GM19324 (cell line): Measurements from ENCODE around the gene RAP1GDS1.
"Not testable (repeated sequence)": the region's sequence is repeated elsewhere in the genome, so short reads cannot be mapped to it uniquely, and the experiment has no call there.

Experiments
- ATAC-seq: cut with Tn5 transposase; IDR thresholded peaks from one replicate; pipeline ENCODE4 v1.9.1; 2021; ENCODE audit warnings: mild to moderate bottlenecking, moderate library complexity; ENCODE audit not compliant: unreplicated experiment, low FRiP score

The RAP1GDS1 gene

DNA sequence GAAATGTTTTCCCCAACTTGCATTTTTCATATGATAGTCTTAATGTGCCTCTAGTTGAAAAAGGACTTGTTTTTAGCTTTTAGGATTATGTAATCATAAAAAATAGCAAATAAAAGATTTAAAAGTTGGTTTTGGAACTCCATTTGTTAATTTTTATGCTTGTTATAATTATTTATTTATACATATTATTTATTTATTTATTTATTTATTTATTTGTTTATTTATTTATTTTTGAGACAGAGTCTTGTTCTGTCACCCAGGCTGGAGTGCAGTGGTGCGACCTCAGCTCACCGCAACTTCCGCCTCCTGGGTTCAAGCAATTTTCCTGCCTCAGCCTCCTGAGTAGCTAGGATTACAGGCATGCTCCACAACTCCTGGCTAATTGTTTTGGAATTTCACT, 159.0 kb downstream of the RAP1GDS1 start:
- not testable (repeated sequence) for ATAC-seq

DNA sequence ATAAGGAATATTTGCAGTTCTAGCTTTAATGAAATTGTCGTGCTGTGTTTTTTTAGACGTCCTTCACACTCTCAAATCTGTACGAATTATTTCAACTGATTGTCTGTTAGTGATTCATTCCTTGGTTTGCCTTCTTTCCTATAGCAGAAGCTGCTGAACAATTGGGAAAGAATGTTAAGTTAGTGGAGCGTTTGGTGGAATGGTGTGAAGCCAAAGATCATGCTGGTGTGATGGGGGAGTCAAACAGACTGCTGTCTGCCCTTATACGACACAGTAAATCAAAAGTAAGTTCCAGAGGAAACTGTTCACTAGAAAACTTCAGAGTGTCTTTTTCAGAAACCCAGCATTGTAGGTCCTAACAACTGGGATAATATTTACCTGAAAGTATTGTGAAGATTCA, 159.9 kb downstream of the RAP1GDS1 start:
- ATAC-seq: no peak

DNA sequence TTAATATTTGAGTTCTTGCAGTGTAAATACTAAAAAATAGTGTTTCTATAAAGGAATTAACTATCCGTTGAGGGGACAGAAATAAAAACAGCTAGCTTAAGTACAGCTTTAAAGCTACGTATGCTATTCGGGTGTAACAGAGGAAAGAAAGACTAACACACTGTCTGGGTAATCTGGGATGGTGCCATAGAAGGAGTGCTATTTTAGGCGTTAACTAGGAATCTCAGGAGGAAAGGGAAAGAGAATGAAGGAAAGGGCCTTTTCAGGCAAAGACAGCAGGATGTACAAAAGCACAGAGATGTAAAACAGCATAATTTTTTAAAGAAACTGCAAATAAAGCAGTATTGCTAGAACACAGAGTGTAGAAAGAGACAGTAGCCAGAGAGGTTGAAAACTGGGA, 161.8 kb downstream of the RAP1GDS1 start:
- no peak for ATAC-seq

DNA sequence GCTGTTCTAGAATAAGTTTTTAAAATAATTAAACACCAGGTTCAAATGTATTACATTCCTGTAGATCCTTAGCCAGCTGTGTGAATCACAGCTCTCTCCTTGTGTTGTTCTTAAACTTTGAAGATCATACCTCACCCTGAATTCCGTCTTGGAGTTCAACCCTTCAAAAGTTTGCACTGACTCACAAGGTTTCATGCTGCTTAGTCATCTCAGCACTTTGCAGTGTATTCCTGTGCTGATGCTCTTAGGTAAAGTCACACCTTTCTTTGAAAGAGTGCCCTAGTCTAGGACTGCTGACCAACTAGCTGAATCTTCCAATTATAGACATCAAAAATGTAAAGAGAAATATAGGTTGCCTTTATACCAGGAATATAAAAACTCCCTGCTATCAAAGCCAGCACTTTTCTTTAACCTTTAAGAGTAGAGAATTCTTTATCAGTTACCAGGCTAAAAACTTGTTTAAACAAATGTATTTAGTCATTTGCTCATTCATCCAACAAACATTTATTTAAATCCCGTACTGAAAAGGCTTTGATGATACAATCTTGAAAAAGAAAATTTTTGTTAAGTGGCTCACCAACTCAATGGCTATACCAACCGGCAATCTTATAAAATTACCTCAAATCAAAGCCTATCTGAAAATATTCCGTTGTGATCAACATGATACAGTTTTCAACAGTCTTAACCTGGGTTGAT, 169.7 kb downstream of the RAP1GDS1 start:
- no peak for ATAC-seq

DNA sequence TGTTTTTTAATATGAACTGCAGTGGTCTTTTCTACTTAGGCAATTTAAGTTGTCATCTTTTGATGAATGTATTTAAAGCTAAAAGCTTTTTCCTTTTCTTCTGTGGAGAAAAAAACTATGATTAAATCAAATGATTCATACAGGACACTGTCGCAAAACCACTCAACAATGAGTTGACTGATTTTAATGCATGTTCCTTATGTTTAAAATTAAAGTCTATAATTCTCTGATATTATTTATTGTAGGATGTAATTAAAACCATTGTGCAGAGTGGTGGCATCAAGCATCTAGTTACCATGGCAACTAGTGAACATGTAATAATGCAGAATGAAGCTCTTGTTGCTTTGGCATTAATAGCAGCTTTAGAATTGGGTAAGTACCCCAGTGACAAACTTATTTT, 172.5 kb downstream of the RAP1GDS1 start:
- no peak for ATAC-seq

DNA sequence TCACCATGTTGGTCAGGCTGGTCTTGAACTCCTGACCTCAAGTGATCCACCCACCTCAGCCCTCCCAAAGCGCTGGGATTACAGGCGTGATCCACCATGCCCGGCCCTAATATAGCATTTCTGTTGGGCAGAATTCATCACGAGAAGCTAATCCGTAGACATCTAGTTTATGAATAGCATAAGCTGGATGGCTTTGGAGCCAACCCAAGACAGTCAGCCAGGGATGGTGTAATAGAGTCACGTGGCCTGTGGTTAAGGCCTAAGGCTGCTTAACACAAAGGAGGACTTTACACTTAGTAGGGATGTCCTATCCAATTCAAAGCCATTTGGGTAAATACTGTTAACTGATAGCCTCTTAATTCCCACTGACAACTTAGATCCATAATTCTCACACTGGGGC, 173.6 kb downstream of the RAP1GDS1 start:
- ATAC-seq: no peak

DNA sequence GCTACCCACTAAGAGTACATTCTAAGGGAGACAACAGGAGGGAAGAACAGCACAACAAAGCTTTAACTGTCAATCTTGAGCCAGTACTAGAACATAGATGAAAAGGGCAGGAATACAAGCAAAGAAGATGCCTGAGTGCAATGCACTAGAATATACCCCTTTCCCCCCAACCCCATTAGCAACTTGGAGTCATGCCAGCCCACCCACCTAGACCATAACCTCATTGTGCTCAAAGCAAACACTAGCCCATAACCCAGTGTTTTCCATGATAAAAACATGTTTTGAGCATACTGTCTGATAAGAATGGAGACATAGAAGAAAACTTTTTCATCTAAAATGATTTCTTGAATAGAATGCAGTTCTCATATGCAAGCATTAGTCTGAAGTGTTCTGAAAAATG, 183.2 kb downstream of the RAP1GDS1 start:
- ATAC-seq: no peak

DNA sequence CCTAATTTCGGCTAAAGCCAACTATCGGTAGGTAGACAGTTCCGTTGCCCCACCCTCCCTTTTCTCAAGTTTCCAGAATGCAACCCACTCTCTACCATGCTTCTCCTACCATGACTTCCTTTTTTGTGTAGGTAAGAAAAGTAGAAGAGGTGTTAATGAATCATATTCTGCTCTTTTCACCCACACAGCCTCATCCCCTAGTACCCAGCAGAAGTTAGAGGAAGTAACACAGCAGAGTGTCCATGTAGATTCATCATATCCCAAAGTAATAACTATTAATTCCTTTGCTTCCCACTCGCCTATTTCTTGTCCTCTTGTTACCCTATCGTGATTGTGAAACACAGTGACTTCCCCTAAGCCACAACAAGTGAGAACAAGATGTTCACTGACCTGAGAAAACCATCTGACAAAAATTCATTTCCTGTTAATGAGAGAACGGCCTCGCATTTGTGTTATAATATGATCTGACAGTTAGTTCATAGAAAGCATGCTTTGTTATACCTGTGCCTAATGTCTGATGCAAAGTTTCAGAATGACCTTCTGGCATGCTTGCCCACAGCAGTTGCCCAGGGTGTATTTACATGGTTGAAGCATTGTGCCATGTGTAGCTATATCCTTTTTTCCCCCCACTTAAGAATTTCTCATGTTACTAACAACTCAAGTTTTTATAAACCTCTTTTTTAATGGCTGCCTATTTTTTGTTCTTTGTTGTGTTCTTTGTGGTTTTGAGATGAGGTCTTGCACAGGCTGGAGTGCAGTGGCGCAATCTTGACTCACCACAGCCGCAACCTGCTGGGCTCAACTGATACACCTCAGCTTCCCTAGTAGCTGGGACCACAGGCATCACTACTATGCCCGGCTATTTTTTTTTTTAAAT, 185.6 kb downstream of the RAP1GDS1 start:
- ATAC-seq: peak; percentile 60

DNA sequence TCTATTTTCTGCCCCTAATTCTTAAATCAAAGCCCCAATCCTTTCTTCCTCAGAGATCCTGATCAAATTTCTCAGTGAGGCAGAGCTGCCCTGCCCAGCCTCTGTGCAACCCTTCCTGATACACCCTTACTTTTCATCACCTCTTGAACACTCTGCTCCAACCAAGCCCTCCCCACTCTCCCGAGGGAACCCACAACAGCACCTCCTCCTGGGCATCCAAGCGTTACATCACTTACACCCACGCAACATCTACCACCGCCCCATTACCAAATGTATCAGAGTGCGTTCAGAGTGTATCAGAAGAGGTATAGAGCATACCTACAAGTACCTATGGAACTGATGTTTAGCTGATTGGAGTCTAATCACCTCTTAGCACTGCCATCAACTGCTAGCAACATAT, 186.5 kb downstream of the RAP1GDS1 start:
- no peak for ATAC-seq

DNA sequence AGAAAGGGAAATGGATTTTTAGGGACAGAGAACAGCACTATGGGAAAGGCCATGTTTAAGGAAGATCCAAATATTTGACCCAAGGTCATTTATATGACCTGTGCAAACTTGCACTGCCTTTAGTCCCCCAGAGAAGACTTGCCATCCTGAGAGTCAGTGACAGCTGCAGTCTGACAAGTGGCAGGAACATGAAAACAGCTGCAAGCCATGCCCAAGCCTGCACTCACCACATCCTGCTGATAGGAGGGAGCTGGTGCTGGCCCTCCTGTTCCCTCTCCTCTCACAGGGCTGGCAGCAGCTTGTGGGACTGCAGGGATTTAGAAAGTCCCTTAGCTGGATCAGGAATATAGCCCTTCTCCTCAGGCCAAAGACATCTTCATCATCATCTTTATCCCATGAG, 187.7 kb downstream of the RAP1GDS1 start:
- no peak for ATAC-seq

DNA sequence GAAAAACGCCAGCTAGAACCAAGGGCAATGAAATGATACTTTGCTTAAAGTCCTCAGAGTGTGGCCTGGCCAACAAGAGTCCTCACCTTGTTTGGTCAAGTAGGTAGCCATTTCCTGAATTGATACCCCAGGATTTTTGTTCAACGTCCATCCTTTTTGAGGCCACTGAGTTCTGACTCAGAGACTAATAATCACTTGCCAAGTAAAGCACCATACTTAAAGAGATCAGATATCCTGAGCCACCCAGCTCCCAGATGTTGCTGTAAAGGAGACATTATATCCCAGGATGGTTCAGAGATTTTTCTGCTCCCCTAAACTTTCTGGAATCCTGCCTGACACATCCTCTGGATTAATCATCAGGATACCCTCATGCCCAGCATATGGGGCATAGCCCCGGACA, 190.9 kb downstream of the RAP1GDS1 start:
- no peak for ATAC-seq

DNA sequence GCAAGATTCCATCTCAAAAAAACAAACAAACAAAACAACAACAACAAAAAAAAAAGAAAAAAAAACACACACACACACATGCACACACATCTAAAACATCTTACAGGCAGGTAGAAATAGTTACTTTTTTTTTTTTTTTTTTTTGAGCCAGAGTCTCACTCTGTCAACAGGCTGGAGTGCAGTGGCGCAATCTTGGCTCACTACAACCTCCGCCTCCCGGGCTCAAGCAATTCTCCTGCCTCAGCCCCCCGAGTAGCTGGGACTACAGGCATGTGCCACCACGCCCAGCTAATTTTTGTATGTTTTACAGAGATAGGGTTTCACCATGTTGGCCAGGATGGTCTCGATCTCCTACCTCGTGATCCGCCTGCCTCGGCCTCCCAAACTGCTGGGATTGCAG, 196.2 kb downstream of the RAP1GDS1 start:
- not testable (repeated sequence) for ATAC-seq

DNA sequence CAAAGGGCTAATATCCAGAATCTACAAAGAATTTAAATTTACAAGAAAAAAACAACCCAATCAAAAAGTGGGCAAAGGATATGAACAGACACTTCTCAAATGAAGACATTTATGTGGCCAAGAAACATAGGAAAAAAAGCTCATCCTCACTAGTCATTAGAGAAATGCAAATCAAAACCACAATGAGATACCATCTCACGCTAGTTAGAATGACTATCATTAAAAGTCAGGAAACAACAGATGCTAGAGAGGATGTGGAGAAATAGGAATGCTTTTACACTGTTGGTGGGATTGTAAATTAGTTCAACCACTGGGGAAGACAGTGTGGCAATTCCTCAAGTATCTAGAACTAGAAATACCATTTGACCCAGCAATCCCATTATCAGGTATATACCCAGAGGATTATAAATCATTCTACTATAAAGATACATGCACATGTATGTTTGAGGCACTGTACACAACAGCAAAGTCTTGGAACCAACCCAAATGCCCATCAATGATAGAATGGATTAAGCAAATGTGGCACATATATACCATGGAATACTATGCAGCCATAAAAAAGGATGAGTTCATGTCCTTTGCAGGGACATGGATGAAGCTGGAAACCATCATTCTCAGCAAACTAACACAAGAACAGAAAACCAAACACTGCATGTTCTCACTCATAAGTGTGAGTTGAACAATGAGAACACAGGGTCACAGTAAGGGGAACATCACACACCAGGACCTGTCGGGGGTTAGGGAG, 200.1 kb downstream of the RAP1GDS1 start:
- ATAC-seq: not testable (repeated sequence)

DNA sequence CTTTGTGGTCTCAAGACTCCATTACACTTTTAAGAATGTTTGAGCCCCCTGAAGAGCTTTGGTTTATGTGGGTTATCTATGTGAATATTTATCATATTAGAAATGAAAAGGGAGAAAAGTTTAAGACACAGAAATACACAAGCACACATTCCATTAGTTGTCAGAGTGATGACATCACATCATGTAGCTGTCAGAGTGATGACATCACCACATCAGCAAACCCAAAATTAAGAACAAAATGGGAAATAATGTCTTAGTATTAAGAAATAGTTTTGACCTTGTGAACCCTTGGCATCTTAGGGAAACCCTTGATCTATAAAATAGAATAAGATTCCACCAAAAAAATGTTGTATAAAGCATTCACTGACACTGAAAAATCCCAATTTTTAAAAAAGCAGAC, 201.3 kb downstream of the RAP1GDS1 start:
- ATAC-seq: no peak

DNA sequence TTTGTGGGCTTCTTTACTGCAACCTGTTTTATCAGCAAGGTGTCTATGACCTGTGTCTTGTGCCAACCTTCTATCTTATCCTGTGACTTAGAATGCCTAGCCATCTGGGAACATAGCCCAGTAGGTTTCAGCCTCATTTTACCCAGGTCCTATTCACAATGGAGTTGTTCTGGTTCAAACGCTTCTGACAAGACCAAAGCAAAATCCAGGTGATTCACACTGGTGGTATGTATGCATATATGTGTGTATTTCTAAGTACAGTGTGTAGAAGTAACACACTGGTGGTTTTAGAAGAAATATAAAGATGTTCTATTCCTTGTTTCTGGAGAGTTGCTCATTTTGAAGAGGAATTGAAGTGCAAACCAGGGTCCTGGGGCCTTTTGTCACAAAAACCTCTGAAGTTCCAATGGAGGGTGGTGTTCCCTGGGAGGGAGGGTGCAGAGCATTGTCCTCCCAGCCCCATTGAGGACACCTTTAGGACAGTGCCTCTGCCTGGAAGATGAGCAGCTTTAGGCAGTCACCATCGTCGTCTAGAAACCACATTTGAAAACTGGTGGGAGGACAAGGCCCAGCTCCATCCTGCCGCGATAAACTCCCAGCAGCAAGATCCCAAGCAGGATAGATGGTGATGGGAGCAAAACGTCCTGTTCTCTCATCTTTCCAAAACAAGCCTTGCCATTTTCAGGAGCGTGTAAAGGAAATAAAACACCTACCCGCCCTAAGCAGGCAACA, 205.8 kb downstream of the RAP1GDS1 start:
- ATAC-seq: peak; percentile 15

DNA sequence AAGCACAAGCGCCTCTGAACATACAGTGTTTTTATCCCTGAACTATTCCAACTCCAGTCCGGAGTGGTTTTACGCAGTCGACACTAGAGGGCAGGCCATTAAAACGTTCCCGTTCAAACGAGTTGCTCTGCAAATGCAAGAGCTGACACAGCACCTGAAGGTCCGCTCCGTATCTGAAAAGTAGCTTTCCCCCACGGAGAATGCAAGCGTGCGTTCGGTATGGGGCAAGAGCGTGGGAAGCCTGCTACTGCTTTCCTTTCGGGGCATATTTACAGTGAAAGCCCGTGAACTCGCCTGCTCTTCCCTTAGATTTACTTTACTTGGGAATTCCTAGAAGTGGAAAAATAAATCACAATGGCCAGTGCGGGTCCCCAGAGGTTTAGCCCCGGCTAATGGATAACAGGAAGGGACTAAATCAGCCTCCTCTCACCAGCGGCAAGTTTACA, 206.5 kb downstream of the RAP1GDS1 start:
- peak; percentile 90 for ATAC-seq

DNA sequence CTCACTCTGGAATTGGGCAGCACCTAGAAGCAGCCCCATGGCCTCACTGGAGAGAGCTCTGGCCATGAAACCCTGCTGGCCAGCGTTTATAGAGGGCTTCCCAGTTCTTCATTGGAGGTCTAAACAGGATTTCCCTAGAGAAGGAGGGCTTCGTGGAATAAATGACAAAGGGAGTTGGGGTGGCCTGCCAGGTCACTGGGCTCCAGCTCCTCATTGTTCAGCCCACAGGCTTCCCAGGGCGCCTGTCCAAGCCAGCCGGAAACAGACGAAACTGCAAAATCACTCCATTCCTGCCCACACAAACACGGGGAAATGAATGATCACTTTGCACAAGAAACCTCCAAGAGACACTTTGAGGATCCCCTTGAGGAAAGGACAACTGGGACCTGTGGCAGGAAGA, 207.5 kb downstream of the RAP1GDS1 start:
- no peak for ATAC-seq

DNA sequence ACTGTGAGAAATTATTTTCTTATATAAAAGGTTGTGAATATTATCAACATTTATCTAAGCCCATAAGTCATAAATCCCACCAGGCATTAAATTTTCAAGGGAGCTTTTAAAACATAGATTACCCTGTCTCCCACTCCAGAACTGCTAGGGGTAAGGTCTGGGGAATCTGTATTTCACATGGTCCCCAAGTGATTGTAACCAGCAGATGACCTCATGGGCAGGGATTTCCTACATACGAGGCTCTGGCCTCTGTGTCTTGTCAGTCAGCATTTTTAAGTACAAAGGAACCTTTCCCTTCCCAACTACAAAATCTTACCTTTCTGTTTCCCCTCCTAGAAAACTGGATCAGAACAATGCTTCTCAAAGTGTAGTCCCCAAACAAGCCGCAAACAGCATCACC, 208.6 kb downstream of the RAP1GDS1 start:
- no peak for ATAC-seq

DNA sequence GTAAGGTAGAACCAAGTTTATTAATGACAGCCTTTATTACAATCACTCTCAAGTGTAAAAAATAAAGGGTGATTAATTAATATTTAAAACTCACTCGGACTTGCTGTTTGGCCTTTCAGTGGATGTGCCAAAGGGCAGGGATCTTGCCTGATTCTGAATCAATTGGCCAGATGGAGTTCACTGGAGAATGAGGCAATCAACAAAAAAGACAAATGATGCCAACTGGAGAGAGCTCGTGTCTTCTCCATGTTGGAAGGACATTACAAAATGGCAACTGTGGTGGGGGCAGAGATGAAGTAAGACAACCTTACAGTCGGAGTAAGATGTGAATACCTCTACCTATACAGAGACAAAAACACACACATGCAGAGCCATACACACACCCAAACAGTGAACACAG, 209.2 kb downstream of the RAP1GDS1 start:
- ATAC-seq: no peak

DNA sequence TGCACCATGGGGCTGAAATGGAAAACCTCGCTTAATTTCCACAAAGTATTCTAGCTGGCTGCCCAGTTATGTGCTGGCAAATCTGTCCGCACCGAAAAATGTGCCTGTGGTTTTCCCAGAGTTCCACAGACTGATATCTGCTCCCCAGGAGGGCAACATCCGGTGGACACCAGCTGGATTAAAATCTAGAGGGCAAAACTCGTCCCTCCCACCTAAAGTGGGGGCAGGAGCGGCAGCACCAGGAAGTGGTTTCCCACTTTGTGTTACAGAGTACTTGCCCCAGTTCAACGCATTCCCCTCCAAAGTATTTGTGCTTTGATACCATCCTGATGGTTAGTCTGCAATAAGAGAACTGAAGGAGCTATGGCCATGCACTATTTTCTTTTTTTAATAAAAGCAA, 209.6 kb downstream of the RAP1GDS1 start:
- no peak for ATAC-seq

DNA sequence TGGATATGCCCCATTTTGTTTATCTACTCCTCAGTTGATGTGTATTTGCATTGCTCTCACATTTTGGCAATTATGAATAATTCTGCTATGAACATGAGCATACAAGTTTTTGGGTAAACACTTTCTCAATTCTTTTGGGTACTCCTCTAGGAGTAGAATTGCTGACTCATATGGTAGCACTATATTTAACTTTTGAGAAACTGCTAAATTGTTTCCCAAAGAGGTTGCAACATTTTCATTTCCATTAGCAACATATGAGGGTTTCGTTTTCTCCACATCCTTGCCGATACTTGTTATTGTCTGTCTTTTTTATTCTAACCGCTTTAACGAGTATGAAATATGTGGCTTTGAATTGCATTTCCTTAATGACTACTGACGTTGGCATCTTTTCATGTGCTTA, 211.9 kb downstream of the RAP1GDS1 start:
- no peak for ATAC-seq
